B cell (primary cell): ENCODE results near the gene RARRES2. TPM values are rescaled to one million over a fixed set of nuclear protein-coding genes. Genes with fewer than 3 reads are reported as not detected.

Experiments used
- ATAC-seq: fragments of 200-7000 bp; cut with Tn5 transposase; one replicate; pipeline ENCODE4 v1.10.0; 2021; ENCODE audit warnings: low read depth, mild to moderate bottlenecking, moderate number of reproducible peaks, moderate library complexity
- CTCF ChIA-PET: fragments of 350-600 bp; sonication (Branson Sonifier 250); formaldehyde crosslinking; loops from one replicate; lab custom pipeline; 2021; ENCODE audit warnings: antibody characterized with exemption, inconsistent platforms; lab: Charles Lee
- POLR2A ChIA-PET: fragments of 350-600 bp; sonication (Branson Sonifier 250); formaldehyde crosslinking; loops from one replicate; lab custom pipeline; 2021; ENCODE audit warnings: antibody characterized with exemption; lab: Charles Lee
- DNase-seq: peaks from one replicate; pipeline ENCODE4 v3.0.0; 2013
- H2AFZ ChIP-seq: 2 replicates; pipeline ENCODE4 v1.6.1; 2012; ENCODE audit warnings: mild to moderate bottlenecking, low read depth, low read length; ENCODE audit not compliant: insufficient read depth, poor library complexity, severe bottlenecking
- H3K27ac ChIP-seq, 2 donors: 1 replicate in 1 of 2; 2 replicates in 1 of 2; pipeline ENCODE4 v1.5.1; 2012 to 2013; ENCODE audit warnings: low read length in 2 of 2, mild to moderate bottlenecking in 2 of 2, moderate library complexity in 1 of 2
- H3K27me3 ChIP-seq, 4 experiments: fragments of 200-600 bp in 1 of 4; sonication (generic) in 1 of 4; replicated peaks in 1 of 4; 1 replicate in 2 of 4; 2 replicates in 2 of 4; pipeline versions ENCODE4 v1.6.1 to v1.7.0; 2013 to 2016; ENCODE audit warnings: low read length in 3 of 4, mild to moderate bottlenecking in 2 of 4, mixed read lengths in 1 of 4, moderate library complexity in 1 of 4; ENCODE audit not compliant: insufficient read depth in 4 of 4, control insufficient read depth in 3 of 4; ENCODE audit errors: control extremely low read depth in 1 of 4
- H3K36me3 ChIP-seq, 2 experiments: replicated peaks in 1 of 2; 1 replicate in 1 of 2; 2 replicates in 1 of 2; pipeline versions ENCODE4 v1.6.1 to v1.7.1; 2013; ENCODE audit warnings: low read length in 1 of 2; ENCODE audit not compliant: insufficient read depth in 2 of 2, control insufficient read depth in 1 of 2; ENCODE audit errors: control extremely low read depth in 1 of 2, extremely low read depth in 1 of 2
- H3K4me1 ChIP-seq, 2 donors: fragments of 200-600 bp in 1 of 2; sonication (generic) in 1 of 2; 1 replicate in 1 of 2; 2 replicates in 1 of 2; pipeline versions ENCODE4 v1.5.1 to v1.6.1; 2013 to 2017; ENCODE audit warnings: low read length in 2 of 2; ENCODE audit not compliant: control insufficient read depth in 2 of 2, insufficient read depth in 2 of 2
- H3K4me2 ChIP-seq: replicated peaks from 2 replicates; pipeline ENCODE3; 2012; ENCODE audit warnings: mild to moderate bottlenecking, low read depth, low read length; ENCODE audit not compliant: poor library complexity, severe bottlenecking
- H3K4me3 ChIP-seq, 5 experiments: fragments of 200-600 bp in 1 of 5; sonication (generic) in 1 of 5; 1 replicate in 3 of 5; 2 replicates in 2 of 5; pipeline versions ENCODE4 v1.5.1 to v1.7.0; 2011 to 2016; ENCODE audit warnings: low read length in 4 of 5, mild to moderate bottlenecking in 4 of 5, low read depth in 2 of 5, control low read depth in 1 of 5, moderate library complexity in 1 of 5; ENCODE audit not compliant: insufficient read depth in 1 of 5; ENCODE audit errors: control extremely low read depth in 1 of 5, extremely low read depth in 1 of 5
- H3K79me2 ChIP-seq: fragments of 200-600 bp; sonication (generic); one replicate; pipeline ENCODE4 v1.6.0; 2016; ENCODE audit warnings: low read length; ENCODE audit not compliant: control insufficient read depth, insufficient read depth
- H3K9ac ChIP-seq: fragments of 200-600 bp; sonication (generic); 2 replicates; pipeline ENCODE4 v1.6.1; 2017; ENCODE audit warnings: mild to moderate bottlenecking, low read length, moderate library complexity
- H3K9me3 ChIP-seq, 3 donors: one replicate each; pipeline versions ENCODE4 v1.6.1 to v1.7.1; 2013; ENCODE audit warnings: low read length in 2 of 3; ENCODE audit not compliant: control insufficient read depth in 2 of 3, insufficient read depth in 1 of 3; ENCODE audit errors: control extremely low read depth in 1 of 3
- H4K20me1 ChIP-seq: 2 replicates; pipeline ENCODE4 v1.6.0; 2012; ENCODE audit warnings: mild to moderate bottlenecking, low read length; ENCODE audit not compliant: insufficient read depth, control insufficient read depth, poor library complexity, severe bottlenecking
- H3K27ac Mint-ChIP-seq: one replicate; pipeline ENCODE4 v1.8.0; 2021; ENCODE audit warnings: mixed read lengths
- H3K27me3 Mint-ChIP-seq: one replicate; pipeline ENCODE4 v1.8.0; 2021; ENCODE audit warnings: mixed read lengths
- H3K4me1 Mint-ChIP-seq: one replicate; pipeline ENCODE4 v1.8.0; 2021; ENCODE audit warnings: mixed read lengths
- H3K4me3 Mint-ChIP-seq: one replicate; pipeline ENCODE4 v1.8.0; 2021; ENCODE audit warnings: mixed read lengths
- H3K9me3 Mint-ChIP-seq: one replicate; pipeline ENCODE4 v1.8.0; 2022; ENCODE audit warnings: mixed read lengths; ENCODE audit not compliant: insufficient read depth
- EZH2 ChIP-seq: IDR thresholded peaks from 2 replicates; pipeline ENCODE4 v1.6.1; 2012; ENCODE audit warnings: borderline replicate concordance, low read depth, mild to moderate bottlenecking, moderate library complexity, low read length; ENCODE audit not compliant: insufficient read depth, poor library complexity, severe bottlenecking
- WGBS: methylation state at CpG from one replicate; pipeline ENCODE4 v1.1.5; 2013; ENCODE audit warnings: missing lambda C conversion rate; ENCODE audit not compliant: insufficient coverage; 5-methylcytosine and 5-hydroxymethylcytosine counted together
- intact Hi-C: fragments of 100-400 bp; cut with micrococcal nuclease; formaldehyde crosslinking; loops from one replicate; pipeline ENCODE4 v1.10.0; 2022
- polyA plus RNA-seq: library from polyadenylated mRNA; depleted of rRNA; stranded (reverse); fragments of >200 nt; gene quantifications from 2 replicates; pipeline ENCODE4 v1.2.3, GENCODE V29; 2012
- total RNA-seq, 2 donors: library from RNA; stranded (reverse); fragments of 120-200 nt in 1 of 2; gene quantifications; 1 replicate in 1 of 2; 2 replicates in 1 of 2; pipeline versions ENCODE4 v1.2.3 to v1.2.4, GENCODE V29; 2013 to 2022
- TF ChIP-seq, protein P1 (sequence below): fragments of 200-600 bp; IDR thresholded peaks from one replicate; pipeline ENCODE4 v1.8.0; 2022; ENCODE audit warnings: antibody characterized with exemption, mild to moderate bottlenecking

The RARRES2 gene
- total and polyA plus RNA-seq, 2 donors (not counting 1 experiment from before 2014, with no cell fraction given) = not detected

- POLR2A ChIA-PET = interaction anchor here (0.5 to 1.3 kb wide), 3 partner anchors 9 to 648 kb away, joined by 3 read pairs; no protein-coding TSS in a partner anchor
- 2% methylated on average over 6 of the region's 9 CpGs for WGBS
- Histone ChIP-seq H3K4me2 (peak overlapping the region; percentile 30), H2AFZ (peak overlapping the region; percentile 8), H3K9ac (no peak overlapping the region), H3K79me2 (no peaks in the 10 kb centered on the region), H3K9me3 (no peaks in the 10 kb centered on the region), H4K20me1 (no peaks in the 10 kb centered on the region), H3K27me3 (no peaks in the 10 kb centered on the region), H3K27ac (no peak overlapping the region), H3K4me1 (peaks cover 14 to 23% of the 10 kb centered on the region in 2 donors), H3K36me3 (no peaks in the 10 kb centered on the region), H3K4me3 (no peak overlapping the region)
- CTCF ChIA-PET = interaction anchor here (0.6 to 4.9 kb wide), 16 partner anchors 11 to 244 kb away, joined by 3 to 71 read pairs (median 8); partner anchors contain the start of gene REPIN1
- peak; percentile 73 for DNase-seq
- TF ChIP-seq, protein P1, sequence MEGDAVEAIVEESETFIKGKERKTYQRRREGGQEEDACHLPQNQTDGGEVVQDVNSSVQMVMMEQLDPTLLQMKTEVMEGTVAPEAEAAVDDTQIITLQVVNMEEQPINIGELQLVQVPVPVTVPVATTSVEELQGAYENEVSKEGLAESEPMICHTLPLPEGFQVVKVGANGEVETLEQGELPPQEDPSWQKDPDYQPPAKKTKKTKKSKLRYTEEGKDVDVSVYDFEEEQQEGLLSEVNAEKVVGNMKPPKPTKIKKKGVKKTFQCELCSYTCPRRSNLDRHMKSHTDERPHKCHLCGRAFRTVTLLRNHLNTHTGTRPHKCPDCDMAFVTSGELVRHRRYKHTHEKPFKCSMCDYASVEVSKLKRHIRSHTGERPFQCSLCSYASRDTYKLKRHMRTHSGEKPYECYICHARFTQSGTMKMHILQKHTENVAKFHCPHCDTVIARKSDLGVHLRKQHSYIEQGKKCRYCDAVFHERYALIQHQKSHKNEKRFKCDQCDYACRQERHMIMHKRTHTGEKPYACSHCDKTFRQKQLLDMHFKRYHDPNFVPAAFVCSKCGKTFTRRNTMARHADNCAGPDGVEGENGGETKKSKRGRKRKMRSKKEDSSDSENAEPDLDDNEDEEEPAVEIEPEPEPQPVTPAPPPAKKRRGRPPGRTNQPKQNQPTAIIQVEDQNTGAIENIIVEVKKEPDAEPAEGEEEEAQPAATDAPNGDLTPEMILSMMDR = no peak
- no peak for TF ChIP-seq EZH2
- Mint-ChIP-seq H3K4me3 (peak overlapping the region; percentile 62), H3K9me3 (no peaks in the 10 kb centered on the region), H3K27me3 (no peaks in the 10 kb centered on the region), H3K27ac (peak overlapping the region; percentile 74), H3K4me1 (peaks cover 28% of the 10 kb centered on the region)
- intact Hi-C loops = loop anchor here (1.0 to 5.0 kb wide), 3 partner anchors 9 to 48 kb away; partner anchors contain the start of genes ACTR3C and LRRC61
- ATAC-seq = peak; percentile 69
These were observed 15.8 kb upstream of the RARRES2 start for GRCh38 chr7:150357270-150357669.

- DNase-seq (peak; percentile 75), ATAC-seq (peak; percentile 56)
- H3K4me3 ChIP-seq = no peak overlapping the region
- WGBS = no CpG with 5 or more reads among the region's 6 CpGs
- no peak overlapping the region for H3K4me3 Mint-ChIP-seq
- no peak for TF ChIP-seq EZH2
- TF ChIP-seq, protein P1 = peak; percentile 89
- no peak overlapping the region for H3K4me2 ChIP-seq
- intact Hi-C loops = loop anchor here (1.0 to 5.0 kb wide), 3 partner anchors 23 to 65 kb away; partner anchors contain the start of genes ACTR3C, LRRC61 and ZNF775
- no peaks in the 10 kb centered on the region for H3K27me3 Mint-ChIP-seq
- no peaks in the 10 kb centered on the region for H3K79me2 ChIP-seq
- no peaks in the 10 kb centered on the region for H3K36me3 ChIP-seq
- H3K27ac Mint-ChIP-seq = no peak overlapping the region
- H2AFZ ChIP-seq = no peak overlapping the region
- ChIA-PET CTCF (interaction anchor here (0.9 to 4.9 kb wide), 18 partner anchors 10 to 91 kb away, joined by 3 to 71 read pairs (median 6); partner anchors contain the start of gene REPIN1), POLR2A (interaction anchor here (0.6 to 1.3 kb wide), 2 partner anchors 10 to 12 kb away, joined by 3 to 4 read pairs; partner anchors contain the start of gene REPIN1)
- H3K9me3 ChIP-seq = no peaks in the 10 kb centered on the region
- H3K9me3 Mint-ChIP-seq = no peaks in the 10 kb centered on the region
- H3K27ac ChIP-seq = no peak overlapping the region
- H3K4me1 Mint-ChIP-seq = peaks cover 21% of the 10 kb centered on the region
- H4K20me1 ChIP-seq = no peaks in the 10 kb centered on the region
- H3K27me3 ChIP-seq = no peaks in the 10 kb centered on the region
- peaks cover 11 to 19% of the 10 kb centered on the region in 2 donors for H3K4me1 ChIP-seq
- no peak overlapping the region for H3K9ac ChIP-seq
These were observed 15.0 kb upstream of the RARRES2 start for GRCh38 chr7:150356265-150356897.
